MM.1S (cell line): Measurements from ENCODE around the gene PRKCE.

ENCODE experiments used
- EZH2 ChIP-seq: fragments of 300-600 bp; sonication (generic); optimal IDR thresholded peaks from 2 replicates; pipeline ENCODE3; 2017; ENCODE audit warnings: low read depth, mild to moderate bottlenecking, antibody characterized with exemption, low read length, mixed read lengths
- EZH2phosphoT487 ChIP-seq: fragments of 300-600 bp; sonication (generic); IDR thresholded peaks from 2 replicates; pipeline ENCODE4 v1.6.1; 2018; ENCODE audit warnings: antibody characterized with exemption, low read length
- TF ChIP-seq, protein P1 (sequence below): fragments of 300-600 bp; sonication (generic); IDR thresholded peaks from 2 replicates; pipeline ENCODE4 v1.5.1; 2016; ENCODE audit warnings: antibody characterized with exemption, low read length, mixed read lengths

DNA sequence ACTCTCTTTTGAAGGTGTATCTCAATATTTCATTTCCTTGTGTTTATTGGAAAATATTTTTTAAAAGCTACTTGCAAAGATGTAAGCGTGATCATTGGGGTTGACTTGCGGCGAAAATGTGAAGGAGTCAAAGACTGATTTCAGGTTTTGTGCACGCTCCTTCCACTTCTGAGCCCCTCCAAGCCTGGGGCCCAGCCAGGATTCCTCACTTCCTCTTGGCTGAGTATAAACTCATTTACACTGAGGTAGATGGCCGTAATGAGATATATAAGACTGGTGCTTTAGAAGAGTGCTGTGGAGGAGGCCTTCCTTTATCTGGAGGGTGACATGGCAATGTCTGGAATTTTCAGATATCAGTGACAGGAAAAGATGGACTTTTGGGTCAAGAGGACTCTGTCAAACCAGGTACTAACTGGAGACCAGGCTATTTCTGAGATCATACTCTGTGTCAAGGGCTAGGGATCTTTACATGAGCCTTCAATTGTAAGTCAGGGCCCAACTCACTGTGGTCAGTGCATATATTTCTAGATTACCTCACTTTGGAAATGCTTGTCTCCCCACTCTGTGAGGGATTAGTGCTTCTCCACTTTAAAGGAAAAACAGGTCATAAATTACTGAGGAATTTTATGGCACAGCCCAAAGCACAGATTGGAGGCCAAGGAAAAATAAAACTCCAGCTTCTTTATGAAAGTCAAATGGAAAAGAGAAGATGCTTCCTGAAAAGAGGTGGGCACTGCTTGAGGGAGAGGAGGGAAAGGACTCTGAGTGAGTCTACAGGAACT, 22.8 kb downstream of the PRKCE start:
- TF ChIP-seq EZH2: no peak
- TF ChIP-seq, protein P1, sequence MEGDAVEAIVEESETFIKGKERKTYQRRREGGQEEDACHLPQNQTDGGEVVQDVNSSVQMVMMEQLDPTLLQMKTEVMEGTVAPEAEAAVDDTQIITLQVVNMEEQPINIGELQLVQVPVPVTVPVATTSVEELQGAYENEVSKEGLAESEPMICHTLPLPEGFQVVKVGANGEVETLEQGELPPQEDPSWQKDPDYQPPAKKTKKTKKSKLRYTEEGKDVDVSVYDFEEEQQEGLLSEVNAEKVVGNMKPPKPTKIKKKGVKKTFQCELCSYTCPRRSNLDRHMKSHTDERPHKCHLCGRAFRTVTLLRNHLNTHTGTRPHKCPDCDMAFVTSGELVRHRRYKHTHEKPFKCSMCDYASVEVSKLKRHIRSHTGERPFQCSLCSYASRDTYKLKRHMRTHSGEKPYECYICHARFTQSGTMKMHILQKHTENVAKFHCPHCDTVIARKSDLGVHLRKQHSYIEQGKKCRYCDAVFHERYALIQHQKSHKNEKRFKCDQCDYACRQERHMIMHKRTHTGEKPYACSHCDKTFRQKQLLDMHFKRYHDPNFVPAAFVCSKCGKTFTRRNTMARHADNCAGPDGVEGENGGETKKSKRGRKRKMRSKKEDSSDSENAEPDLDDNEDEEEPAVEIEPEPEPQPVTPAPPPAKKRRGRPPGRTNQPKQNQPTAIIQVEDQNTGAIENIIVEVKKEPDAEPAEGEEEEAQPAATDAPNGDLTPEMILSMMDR: no peak
- no peak for TF ChIP-seq EZH2phosphoT487
